Suprapubic skin (tissue), 4 donors: ENCODE results near the gene ARHGAP18.

Experiments
- CTCF ChIP-seq, 2 donors: fragments of 200-600 bp in 1 of 2; fragments of 450-650 bp in 1 of 2; sonication (generic) in 1 of 2; IDR thresholded peaks; one replicate each; pipeline ENCODE4 v1.5.1; 2016 to 2019; ENCODE audit warnings: antibody characterized with exemption in 2 of 2, mild to moderate bottlenecking in 1 of 2, moderate library complexity in 1 of 2
- EP300 ChIP-seq: sonication (generic); formaldehyde crosslinking; IDR thresholded peaks from one replicate; pipeline ENCODE4 v1.6.1; 2017; ENCODE audit warnings: antibody characterized with exemption
- POLR2A ChIP-seq, 2 donors: fragments of 450-650 bp; IDR thresholded peaks; one replicate each; pipeline ENCODE4 v1.6.1; 2017; ENCODE audit warnings: antibody characterized with exemption in 2 of 2, mild to moderate bottlenecking in 2 of 2, moderate library complexity in 2 of 2
- POLR2AphosphoS5 ChIP-seq, 3 donors: sonication (generic); formaldehyde crosslinking; IDR thresholded peaks; one replicate each; pipeline ENCODE4 v1.6.1; 2017; ENCODE audit warnings: antibody characterized with exemption in 3 of 3

GRCh38 chr6:129567374-129567773 is 142.6 kb downstream of the ARHGAP18 start:
- TF ChIP-seq CTCF (IDR thresholded peaks at IDR 0.05) (no peak), EP300 (no peak), POLR2A (IDR thresholded peaks at IDR 0.05) (no peak), POLR2AphosphoS5 (IDR thresholded peaks at IDR 0.05) (no peak)
